Ecto neural progenitor cell (in vitro differentiated cells): ENCODE data around the gene CD6.

Source experiments
- DNase-seq: peaks from one replicate; pipeline ENCODE4 v3.0.0-alpha.2; 2018; ENCODE audit warnings: low spot score

The CD6 gene

DNA sequence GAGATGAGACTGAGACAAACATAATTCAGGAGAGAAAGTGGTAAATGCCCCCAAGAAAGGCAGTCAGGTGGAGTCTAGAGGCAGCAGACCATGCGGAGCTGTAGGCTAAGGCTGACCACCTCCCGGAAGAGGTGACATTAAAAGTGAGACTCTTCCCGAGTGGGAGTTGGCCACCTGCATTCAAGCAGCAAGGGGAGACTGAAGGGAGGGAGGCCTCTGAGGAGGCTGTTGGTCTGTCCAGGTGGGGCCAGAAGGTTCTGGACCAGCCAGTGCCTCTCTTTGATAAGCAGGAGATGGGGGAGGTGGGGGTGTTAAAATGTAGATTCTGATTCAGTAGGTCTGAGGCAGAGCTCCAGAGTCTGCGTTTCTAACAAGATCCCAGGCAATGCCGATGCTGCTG is 37.5 kb downstream of the CD6 start:
- no peak for DNase-seq

DNA sequence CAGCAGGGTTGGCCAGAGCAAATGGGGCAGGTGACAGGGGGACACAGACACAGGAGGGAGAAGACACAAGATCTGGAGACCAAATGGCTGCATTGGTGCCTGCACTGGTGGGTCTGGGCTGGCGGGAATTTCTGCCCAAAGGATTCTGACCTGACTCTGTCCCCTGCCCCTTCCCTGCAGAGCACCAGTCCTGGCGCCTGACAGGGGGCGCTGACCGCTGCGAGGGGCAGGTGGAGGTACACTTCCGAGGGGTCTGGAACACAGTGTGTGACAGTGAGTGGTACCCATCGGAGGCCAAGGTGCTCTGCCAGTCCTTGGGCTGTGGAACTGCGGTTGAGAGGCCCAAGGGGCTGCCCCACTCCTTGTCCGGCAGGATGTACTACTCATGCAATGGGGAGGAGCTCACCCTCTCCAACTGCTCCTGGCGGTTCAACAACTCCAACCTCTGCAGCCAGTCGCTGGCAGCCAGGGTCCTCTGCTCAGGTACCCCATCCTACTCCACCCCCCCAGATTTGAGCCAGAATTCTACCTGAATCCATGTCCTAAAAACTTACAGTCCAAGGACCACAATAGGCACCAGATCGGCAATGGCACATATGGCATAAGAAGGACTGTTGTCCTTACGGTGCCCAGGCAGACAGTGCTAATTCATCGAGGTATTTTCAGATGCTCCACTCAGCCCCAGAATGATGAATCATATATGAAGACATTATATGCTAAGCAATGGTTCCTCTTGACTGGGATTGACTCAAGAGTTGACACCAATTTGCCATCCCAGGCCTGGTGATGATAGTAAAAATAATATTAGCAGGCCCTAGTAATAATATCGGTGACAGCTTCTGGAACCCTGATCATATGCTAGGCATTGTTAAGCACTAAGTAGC is 38.2 kb downstream of the CD6 start:
- DNase-seq = no peak

GRCh38 chr11:61010466-61011228 is 39.2 kb downstream of the CD6 start:
- DNase-seq = no peak

DNA sequence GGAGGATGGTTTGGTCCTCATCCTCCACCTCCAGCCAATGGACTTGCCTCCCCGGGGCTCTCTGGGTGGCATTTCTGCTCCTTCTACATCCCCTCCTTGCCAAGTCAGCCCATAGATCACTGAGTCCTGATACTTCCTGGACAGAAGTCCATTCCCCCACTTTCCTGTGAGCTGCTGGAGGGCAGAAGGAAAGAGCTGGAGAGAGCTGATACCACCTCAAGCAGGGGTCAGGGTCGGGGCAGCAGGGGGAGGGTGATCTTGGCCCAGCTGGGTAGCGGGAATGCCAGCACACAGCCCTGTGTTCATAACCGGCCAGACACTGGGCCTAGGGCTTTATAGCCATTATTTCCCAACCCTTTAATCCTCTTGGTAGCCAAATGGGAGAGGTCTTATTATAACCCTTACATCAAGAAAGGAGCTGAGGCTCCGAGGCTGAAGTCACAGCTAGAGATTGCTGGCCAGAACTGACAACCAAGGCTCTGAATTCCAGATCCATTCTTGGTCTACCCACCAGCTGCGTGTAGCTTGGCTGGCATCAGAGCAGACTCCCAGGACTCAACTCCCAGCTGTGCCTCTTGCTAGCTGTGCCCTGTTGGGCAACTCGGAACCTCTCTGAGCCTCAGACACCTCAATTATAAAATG is 39.9 kb downstream of the CD6 start:
- DNase-seq = no peak

GRCh38 chr11:61011950-61012736 is 40.7 kb downstream of the CD6 start:
- DNase-seq = no peak

GRCh38 chr11:61012737-61013215 is 41.3 kb downstream of the CD6 start:
- no peak for DNase-seq

DNA sequence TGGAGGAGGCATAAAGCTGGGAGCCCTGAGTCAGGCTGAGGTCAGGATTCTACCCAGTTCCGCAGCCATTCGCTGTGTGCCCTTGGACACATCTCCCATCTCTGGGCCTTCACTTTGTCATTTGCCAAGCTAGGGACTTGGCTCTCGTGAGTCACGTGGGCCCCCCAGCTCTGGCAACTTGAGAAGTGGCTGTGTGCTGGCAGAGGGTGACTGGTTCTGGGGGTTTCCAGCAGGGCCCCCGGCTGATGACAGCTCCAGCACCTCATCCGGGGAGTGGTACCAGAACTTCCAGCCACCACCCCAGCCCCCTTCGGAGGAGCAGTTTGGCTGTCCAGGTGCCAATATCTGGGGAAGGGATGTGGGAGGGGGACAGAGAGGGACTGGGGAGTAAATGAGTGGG is 46.6 kb downstream of the CD6 start:
- DNase-seq = no peak

DNA sequence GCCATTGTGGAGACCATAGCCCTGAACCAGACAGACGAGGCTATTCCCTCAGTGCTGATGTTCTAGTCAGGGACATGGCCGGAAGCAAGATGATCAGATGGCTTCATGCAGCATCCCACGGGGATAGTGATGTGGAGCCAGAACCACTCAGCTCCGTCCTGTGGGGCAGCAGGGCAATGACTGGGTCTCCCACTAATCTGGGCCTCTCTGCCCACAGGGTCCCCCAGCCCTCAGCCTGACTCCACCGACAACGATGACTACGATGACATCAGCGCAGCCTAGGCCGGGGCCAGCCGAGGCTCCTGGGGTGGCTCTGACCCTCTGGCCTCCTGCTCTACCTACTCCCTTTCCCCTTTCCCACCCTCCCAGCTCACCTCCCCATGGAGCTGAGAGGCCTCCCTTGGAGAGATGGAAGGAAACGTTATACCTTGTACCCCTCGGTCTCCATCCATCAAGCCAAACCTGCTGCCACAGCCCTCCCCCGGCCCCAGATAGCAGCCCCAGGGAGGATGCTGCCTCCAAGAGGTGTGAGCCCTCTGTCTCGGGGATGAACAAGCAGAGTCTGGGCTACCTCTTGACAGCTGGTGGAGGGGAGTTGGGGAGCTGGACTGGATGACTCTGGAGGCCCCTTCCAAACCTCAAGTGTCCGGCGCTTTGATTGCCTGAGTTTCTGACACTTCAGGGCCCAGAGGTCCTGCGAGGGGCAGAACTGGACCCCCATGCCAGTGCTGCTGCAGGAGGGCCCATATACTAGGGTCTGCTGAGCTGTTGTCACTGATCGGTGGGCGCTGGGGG is 47.8 kb downstream of the CD6 start:
- no peak for DNase-seq

- no peak for DNase-seq
These were observed 48.4 kb downstream of the CD6 start for GRCh38 chr11:61019832-61020405.

DNA sequence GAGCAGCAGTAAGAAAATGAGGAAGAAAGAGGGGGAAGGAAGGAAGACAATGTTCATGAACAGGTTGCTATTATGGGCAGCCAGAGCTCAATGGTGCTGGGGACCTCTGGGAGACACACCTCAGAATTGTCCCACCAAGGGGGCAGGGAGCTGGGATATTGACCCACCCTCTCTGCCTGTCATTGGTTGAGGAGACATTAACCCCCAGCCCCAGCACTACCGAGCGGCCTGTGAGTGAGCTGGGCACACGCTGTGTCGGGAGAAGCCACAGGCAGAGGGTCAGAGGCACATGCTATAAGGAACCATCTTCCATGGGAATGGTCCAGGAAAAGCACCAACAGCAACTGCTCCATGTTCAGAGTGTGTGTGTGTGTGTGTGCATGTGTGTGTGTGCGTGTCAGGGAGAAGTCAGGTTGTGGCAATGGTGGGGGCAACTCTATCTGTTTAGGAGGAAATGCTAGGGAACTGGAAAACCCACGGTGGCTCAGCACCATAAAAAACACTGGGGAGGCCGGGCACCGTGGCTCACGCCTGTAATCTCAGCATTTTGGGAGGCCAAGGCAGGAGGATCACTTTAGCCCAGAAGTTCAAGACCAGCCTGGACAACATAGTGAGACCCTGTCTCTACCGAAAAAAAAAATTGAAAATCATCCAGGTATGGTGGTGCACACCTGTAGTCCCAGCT is 49.2 kb downstream of the CD6 start:
- no peak for DNase-seq

DNA sequence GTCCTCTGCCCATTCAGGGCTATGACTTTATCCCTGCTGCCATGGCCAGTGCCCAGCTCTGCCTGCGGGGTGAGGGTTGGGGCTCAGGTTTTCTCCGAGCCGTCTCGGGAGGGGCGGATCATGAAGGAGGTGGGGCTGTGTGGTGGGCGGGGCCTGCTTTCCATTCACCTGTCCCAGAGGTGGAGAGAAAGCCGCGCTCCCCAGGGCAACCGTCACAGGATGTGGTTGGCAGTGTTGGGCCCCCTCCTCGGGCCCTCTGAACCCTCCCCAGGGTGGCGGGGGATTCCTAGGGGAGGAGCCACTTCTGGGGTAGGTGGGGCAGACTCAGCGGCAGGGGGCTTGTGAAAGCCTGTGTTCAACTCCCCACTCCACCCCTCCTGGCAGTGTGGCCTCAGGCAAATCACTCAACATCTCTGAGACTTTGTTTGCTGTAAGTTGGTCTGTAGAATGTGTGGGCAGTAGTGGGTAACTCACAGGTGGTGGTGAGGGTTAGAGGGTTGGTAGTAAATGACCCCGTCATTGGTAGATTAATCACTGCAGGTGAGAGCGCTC is 50.3 kb downstream of the CD6 start:
- no peak for DNase-seq

- no peak for DNase-seq
These were observed 51.0 kb downstream of the CD6 start for GRCh38 chr11:61022311-61023085.

- no peak for DNase-seq
These were observed 51.8 kb downstream of the CD6 start for GRCh38 chr11:61023086-61023965.

DNA sequence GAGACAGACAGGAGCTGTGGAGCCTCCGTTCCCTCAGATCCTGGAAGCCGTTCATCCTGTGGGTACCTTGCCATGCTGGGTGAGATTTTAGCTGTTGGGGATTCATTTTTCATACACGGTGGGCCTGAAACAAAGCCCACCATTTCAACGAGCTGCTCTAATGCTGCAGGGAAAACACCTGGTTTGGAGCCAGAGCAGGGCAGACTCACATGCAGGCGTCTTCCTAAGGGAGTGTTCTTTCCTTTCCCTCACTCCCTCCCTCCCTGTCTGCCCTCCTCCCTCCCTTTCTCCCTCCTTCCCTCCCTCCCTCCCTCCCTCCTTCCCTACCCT is 52.5 kb downstream of the CD6 start:
- no peak for DNase-seq

DNA sequence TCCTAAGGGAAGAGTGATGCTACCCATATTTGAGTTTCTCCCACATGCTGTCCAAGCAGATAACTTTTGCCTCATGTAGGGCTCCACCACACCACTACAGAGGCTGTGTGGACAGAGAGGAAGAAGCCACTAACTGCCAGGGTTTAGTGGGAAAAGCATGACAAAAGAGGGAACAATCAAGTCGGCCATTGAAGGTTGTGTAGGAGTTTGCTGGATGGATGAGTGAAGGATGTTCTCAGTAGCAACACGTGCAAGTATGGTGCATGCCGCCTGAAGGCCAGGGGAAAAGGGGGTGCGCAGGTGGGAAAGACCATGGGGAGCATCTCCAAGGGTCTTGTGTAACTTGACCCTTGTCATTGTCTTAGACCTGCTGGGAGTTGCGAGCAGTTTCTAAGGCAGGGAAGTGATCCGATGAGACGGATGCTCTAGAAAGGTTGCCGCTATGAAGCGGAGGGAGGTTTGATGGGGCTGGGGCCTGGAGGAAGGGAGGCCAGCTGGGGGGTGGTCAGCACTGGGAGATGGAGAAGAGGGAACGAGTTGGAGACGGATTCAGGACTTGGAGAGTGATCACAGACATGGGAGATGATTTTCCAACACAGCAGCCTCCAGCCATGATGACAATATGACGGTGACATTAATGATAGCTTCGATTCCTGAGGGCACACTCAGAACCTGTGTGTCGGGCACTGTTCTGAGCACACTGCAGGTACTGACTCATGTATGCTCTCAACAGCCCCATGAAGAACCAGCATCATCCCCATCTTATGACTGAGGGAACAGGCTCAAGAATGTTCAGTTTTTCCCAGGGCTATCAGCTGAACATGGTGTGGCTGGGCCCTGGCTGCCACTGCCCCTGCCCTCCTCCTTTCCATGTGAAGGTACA is 53.7 kb downstream of the CD6 start:
- DNase-seq = no peak

DNA sequence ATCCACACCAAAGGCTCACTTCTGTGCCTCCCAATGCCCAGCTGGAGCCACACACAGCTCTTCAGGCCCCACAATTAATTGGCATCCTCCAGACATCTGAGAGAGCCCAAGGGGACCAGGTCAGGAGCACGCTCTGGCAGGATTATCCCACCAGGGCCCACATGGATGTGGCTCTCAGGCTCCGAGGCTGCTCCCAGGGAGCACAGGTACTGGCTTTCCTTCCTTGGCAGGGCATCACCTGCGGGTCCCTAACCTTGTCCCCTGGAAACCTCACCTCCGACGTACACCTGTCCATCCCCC is 54.3 kb downstream of the CD6 start:
- no peak for DNase-seq
